ENCODE measurements around the gene DENND5A.
A peak's percentile ranks its signal among the peaks of the same experiment; 100 is the strongest.

The DENND5A gene

GRCh38 chr11:9145283-9145682 is 119.9 kb downstream of the DENND5A start:
- no peak for DNase-seq (ENCODE audit: extremely low spot score, insufficient read length, low read depth)
- FAIRE-seq, result no peak

- DNase-seq (ENCODE audit: extremely low spot score, insufficient read length, low read depth) (no peak), FAIRE-seq (no peak)
Measured at GRCh38 chr11:9144828-9145227, 120.3 kb downstream of the DENND5A start.

GRCh38 chr11:9143721-9144120 is 121.4 kb downstream of the DENND5A start:
- DNase-seq (ENCODE audit: extremely low spot score, insufficient read length, low read depth) (no peak), FAIRE-seq (no peak)

GRCh38 chr11:9142732-9143131 is 122.4 kb downstream of the DENND5A start:
- FAIRE-seq, result no peak
- DNase-seq (ENCODE audit: extremely low spot score, insufficient read length, low read depth), result no peak

- DNase-seq (ENCODE audit: extremely low spot score, insufficient read length, low read depth), result no peak
- no peak for FAIRE-seq
Measured at GRCh38 chr11:9141186-9141585, 124.0 kb downstream of the DENND5A start.

GRCh38 chr11:9139628-9140357 is 125.4 kb downstream of the DENND5A start:
- FAIRE-seq, result no peak
- DNase-seq (ENCODE audit: extremely low spot score, insufficient read length, low read depth), result no peak

- FAIRE-seq (no peak), DNase-seq (ENCODE audit: extremely low spot score, insufficient read length, low read depth) (no peak)
Measured at GRCh38 chr11:9138612-9139579, 126.3 kb downstream of the DENND5A start.

GRCh38 chr11:9138133-9138453 is 127.1 kb downstream of the DENND5A start:
- DNase-seq (ENCODE audit: extremely low spot score, insufficient read length, low read depth) (no peak), FAIRE-seq (no peak)

GRCh38 chr11:9137293-9138132 is 127.6 kb downstream of the DENND5A start:
- FAIRE-seq (peak; percentile 88), DNase-seq (ENCODE audit: extremely low spot score, insufficient read length, low read depth) (peak; percentile 60)

- no peak for DNase-seq (ENCODE audit: extremely low spot score, insufficient read length, low read depth)
- FAIRE-seq, result no peak
Measured at GRCh38 chr11:9136741-9137140, 128.4 kb downstream of the DENND5A start.

GRCh38 chr11:9133956-9134355 is 131.2 kb downstream of the DENND5A start:
- FAIRE-seq, result no peak

GRCh38 chr11:9132203-9132878 is 132.8 kb downstream of the DENND5A start:
- DNase-seq (ENCODE audit: extremely low spot score, insufficient read length, low read depth), result no peak
- no peak for FAIRE-seq

More at GRCh38 chr11:9133956-9134355, 131.2 kb downstream of the DENND5A start:
- DNase-seq (ENCODE audit: extremely low spot score, insufficient read length, low read depth), result no peak

GRCh38 chr11:9130297-9130696 is 134.9 kb downstream of the DENND5A start:
- no peak for DNase-seq (ENCODE audit: extremely low spot score, insufficient read length, low read depth)
- FAIRE-seq, result no peak

- DNase-seq (ENCODE audit: extremely low spot score, insufficient read length, low read depth) (no peak), FAIRE-seq (no peak)
Measured at GRCh38 chr11:9126636-9127035, 138.5 kb downstream of the DENND5A start.

- FAIRE-seq, result no peak
Measured at GRCh38 chr11:9125185-9125886, 139.8 kb downstream of the DENND5A start.

GRCh38 chr11:9123595-9124304 is 141.4 kb downstream of the DENND5A start:
- DNase-seq (ENCODE audit: extremely low spot score, insufficient read length, low read depth) (no peak), FAIRE-seq (no peak)

More at GRCh38 chr11:9125185-9125886, 139.8 kb downstream of the DENND5A start:
- DNase-seq (ENCODE audit: extremely low spot score, insufficient read length, low read depth), result no peak

GRCh38 chr11:9121469-9121796 is 143.7 kb downstream of the DENND5A start:
- FAIRE-seq, result no peak
- no peak for DNase-seq (ENCODE audit: extremely low spot score, insufficient read length, low read depth)

GRCh38 chr11:9120664-9121468 is 144.3 kb downstream of the DENND5A start:
- DNase-seq (ENCODE audit: extremely low spot score, insufficient read length, low read depth), result no peak
- FAIRE-seq, result no peak

Measured in GM18507 (cell line).